GM15510 (cell line): ENCODE measurements around the gene TACR1.

Experiments
- POLR2A ChIP-seq: IDR thresholded peaks from 3 replicates; pipeline ENCODE4 v1.6.1; 2011; ENCODE audit warnings: borderline replicate concordance; ENCODE audit not compliant: insufficient read length; ENCODE audit errors: extremely low read depth

TACR1 gene

GRCh38 chr2:75025633-75026380 lies 173.5 kb downstream of the TACR1 start:
- no peak for TF ChIP-seq POLR2A

GRCh38 chr2:75025216-75025615 lies 174.1 kb downstream of the TACR1 start:
- TF ChIP-seq POLR2A: no peak

- no peak for TF ChIP-seq POLR2A
Observed at GRCh38 chr2:75023666-75024455, 175.5 kb downstream of the TACR1 start.

GRCh38 chr2:75022516-75022915 lies 176.8 kb downstream of the TACR1 start:
- no peak for TF ChIP-seq POLR2A

- TF ChIP-seq POLR2A: no peak
Observed at GRCh38 chr2:75021672-75022071, 177.6 kb downstream of the TACR1 start.

GRCh38 chr2:75020476-75020875 lies 178.8 kb downstream of the TACR1 start:
- no peak for TF ChIP-seq POLR2A

- no peak for TF ChIP-seq POLR2A
Observed at GRCh38 chr2:75019790-75020189, 179.5 kb downstream of the TACR1 start.

- no peak for TF ChIP-seq POLR2A
Observed at GRCh38 chr2:75018162-75018561, 181.2 kb downstream of the TACR1 start.

- no peak for TF ChIP-seq POLR2A
Observed at GRCh38 chr2:75012080-75012479, 187.2 kb downstream of the TACR1 start.

- no peak for TF ChIP-seq POLR2A
Observed at GRCh38 chr2:75010571-75010970, 188.7 kb downstream of the TACR1 start.

GRCh38 chr2:75007819-75008218 lies 191.5 kb downstream of the TACR1 start:
- no peak for TF ChIP-seq POLR2A

- no peak for TF ChIP-seq POLR2A
Observed at GRCh38 chr2:75007061-75007460, 192.3 kb downstream of the TACR1 start.

- no peak for TF ChIP-seq POLR2A
Observed at GRCh38 chr2:75006041-75006440, 193.3 kb downstream of the TACR1 start.

GRCh38 chr2:75003773-75004172 lies 195.5 kb downstream of the TACR1 start:
- TF ChIP-seq POLR2A: no peak

- no peak for TF ChIP-seq POLR2A
Observed at GRCh38 chr2:75003276-75003675, 196.0 kb downstream of the TACR1 start.

- no peak for TF ChIP-seq POLR2A
Observed at GRCh38 chr2:75002007-75002406, 197.3 kb downstream of the TACR1 start.
